GM20431 (cell line): Measurements from ENCODE around the gene CTDSP1.

Experiments used
- in situ Hi-C: fragments of 300-500 bp; cut with MseI, MboI; formaldehyde crosslinking; loops from one replicate; pipeline ENCODE4 v1.15.0; 2020; ENCODE audit warnings: low sequenced_read_pairs; ENCODE audit not compliant: unreplicated experiment

Gene CTDSP1, protein sequence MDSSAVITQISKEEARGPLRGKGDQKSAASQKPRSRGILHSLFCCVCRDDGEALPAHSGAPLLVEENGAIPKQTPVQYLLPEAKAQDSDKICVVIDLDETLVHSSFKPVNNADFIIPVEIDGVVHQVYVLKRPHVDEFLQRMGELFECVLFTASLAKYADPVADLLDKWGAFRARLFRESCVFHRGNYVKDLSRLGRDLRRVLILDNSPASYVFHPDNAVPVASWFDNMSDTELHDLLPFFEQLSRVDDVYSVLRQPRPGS

DNA sequence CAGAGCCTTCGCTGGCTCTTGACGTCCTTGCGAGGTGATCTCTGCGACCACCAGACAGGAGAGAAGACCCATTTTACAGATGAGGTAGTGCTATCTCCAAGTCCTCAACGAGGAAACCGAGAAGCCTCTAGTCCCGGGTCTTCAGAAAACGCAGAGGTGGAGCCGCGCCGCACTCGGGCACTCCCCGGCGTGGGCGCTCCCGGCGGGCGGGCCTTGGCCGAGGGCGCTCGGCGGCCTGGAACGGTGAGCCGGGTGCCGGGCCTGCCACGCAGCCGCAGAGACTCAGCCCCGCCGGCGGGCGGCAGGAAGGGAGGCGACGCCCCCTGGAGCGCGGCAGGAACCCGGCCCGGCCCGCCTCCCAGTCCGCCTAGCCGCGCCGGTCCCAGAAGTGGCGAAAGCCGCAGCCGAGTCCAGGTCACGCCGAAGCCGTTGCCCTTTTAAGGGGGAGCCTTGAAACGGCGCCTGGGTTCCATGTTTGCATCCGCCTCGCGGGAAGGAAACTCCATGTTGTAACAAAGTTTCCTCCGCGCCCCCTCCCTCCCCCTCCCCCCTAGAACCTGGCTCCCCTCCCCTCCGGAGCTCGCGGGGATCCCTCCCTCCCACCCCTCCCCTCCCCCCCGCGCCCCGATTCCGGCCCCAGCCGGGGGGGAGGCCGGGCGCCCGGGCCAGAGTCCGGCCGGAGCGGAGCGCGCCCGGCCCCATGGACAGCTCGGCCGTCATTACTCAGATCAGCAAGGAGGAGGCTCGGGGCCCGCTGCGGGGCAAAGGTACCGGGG is at the start of gene CTDSP1:
Gene CTDSP1 (plus strand): TSS at position 478 of the 776 bp plus-strand sequence. CDS start 223 bp downstream, at position 701.
- in situ Hi-C loops = loop anchor here (10.0 to 25.0 kb wide), 3 partner anchors 105 to 438 kb away; partner anchors contain the start of genes BCS1L, PRKAG3, RNF25 and STK36

DNA sequence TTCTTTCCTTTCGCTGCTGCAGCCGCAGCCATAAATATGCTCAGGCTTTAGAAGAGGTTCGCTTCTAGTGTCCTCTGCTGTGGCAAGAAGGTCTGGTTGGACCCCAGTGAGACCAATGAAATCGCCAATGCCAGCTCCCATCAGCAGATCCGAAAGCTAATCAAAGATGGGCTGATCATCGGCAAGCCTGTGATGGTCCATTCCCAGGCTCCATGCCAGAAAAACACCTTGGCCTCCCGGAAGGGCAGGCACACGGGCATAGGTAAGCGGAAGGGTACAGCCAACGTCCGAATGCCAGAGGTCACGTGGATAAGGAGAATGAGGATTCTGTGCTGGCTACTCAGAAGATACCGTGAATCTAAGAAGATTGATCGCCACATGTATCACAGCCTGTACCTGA is 45.6 kb upstream of the CTDSP1 start:
- in situ Hi-C loops = loop anchor here (10.0 kb wide), 1 partner anchor 49 kb away; no protein-coding TSS in a partner anchor

DNA sequence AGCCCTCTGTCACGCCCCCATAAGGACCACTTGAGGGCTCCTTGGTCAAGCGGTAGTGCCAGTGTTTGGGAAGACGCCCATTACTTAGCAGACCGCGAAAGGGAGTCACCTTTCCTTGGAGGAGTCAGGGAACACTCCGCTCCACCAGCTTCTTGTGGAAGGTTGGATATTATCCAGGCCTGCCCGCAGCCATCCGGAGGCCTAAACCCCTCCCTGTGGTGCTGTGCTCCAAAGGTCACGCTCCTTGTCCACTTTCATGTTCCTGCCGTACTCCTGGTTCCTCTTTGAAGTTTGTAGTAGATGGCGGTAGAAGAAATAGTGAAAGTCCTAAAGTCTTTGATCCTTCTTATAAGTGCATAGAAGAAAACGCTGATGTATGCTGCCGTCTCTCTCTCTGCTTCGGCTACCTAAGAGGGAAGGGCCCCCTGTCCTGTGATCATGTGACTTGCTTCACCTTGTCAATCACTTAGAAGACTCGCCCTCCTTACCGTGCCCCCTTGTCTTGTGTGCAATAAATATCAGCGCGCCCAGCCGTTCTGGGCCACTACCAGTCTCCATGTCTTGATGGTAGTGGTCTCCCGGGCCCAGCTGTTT is 44.7 kb upstream of the CTDSP1 start:
- in situ Hi-C loops = loop anchor here (10.0 kb wide), 1 partner anchor 50 kb away; no protein-coding TSS in a partner anchor

DNA sequence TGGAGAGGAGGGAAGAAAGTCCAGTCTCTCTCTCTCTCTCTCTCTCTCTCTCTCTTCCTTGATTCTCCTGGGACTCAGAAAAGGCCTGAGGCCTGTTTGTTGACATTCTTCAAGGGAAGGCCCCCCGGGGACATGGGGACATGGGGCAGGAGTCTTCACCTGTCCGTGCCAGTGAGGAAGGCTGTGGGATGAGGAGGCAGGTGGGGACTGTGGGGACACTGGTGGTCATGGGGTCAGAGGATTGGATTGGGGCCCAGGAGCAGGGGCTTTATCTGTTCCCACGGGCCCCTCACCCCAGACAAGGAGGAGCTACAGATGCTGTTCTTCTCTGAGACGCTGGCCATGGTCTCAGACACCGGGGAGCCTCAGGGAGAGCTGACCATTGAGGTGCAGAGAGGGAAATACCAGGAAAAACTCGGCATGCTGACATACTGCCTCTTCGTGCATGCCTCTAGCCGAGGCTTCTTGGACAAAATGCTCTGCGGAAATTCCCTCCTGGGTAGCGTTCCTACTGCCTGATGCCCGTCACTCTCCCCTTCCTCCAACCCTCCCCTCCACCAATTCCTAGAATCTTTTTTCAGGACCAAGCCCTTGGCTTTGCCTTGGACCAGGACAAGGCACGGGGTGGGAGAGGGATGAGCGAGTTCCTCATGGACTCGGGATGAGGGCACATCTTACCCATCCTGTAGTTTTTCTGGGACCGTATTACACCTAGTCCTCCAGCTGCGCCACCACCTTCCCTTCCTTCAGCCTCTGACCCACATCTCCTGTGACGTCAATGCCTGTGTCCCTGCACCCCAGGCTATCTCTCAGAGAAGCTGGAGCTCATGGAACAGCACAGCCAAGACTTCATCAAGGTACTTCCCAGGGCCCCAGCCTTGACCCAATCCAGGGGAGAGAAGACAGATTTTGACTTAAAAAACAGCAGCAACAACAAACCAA is 42.2 kb upstream of the CTDSP1 start:
- in situ Hi-C loops = loop anchor here (10.0 kb wide), 1 partner anchor 53 kb away; no protein-coding TSS in a partner anchor

DNA sequence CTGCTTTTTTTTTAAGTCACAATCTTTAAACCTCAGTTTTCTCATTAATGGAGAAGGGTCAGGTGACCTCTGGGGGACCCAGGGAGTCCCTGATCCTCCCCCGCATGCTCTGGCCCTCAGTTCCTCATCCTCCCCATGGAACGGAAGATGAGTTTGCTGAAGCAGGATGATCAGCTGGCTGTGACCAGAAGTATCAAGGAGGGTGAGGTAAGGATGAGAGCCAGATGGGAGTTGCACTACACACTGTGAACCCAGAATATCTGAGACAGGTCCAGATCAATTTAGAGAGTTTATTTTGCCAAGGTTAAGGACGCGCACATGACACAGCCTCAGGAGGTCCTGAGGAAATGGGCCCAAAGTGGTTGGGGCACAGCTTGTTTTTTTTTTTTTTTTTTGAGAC is 39.2 kb upstream of the CTDSP1 start:
- in situ Hi-C loops = no loop called here

DNA sequence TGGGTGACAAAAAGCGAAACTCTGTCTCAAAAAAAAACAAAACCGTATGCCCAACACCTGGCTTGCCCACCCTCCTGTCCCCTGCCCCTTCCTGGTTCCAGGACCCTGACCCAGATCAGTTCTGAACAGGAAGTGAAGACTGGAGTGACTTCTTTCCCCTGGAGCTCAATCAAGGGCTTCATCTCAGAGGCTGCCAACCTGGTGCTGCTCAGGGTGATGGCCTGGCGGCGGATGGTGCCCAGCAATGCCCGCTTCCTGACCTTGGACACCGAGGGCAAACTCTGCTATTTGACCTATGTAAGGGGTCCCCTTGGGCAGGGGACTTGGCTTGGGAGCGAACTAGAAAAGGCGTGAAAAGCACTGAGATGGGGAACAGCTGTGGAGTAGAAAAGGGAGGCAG is 37.1 kb upstream of the CTDSP1 start:
- in situ Hi-C loops = no loop called here

DNA sequence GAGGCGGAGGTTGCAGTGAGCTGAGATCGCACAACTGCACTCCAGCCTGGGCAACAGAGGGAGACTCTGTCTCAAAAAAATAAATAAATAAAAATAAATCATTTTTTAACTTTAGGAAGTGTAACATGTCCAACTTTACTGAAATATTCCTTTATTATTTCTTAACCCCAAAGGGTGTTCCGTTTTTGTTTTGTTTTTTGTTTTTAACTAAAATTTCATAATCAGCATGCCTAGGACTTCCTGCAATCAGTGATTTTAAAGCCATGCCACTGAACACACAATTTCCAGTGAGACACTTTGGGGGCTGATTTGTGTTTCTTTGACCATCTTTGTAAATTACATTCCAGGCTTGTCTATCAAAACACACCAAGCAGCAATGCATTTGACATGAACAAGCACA is 35.9 kb upstream of the CTDSP1 start:
- in situ Hi-C loops = no loop called here

DNA sequence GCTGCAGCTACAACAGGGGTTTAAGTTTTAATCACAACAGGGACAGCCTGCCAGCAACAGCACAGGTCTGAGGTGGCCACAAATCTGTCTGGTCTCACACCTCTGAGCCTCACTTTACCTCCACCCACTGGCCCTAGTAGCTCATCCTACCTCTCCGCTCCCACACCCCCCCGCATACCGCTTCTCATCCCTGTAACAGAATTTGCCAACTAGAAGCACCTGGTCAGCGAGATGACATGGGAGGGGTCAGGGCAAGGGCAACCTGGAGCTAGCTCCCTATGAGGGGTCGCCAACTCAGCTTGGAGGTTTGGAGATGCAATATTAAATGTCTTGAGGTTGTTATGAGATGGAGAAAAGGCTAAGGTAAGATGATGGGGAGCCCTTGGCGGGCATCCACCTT is 35.5 kb upstream of the CTDSP1 start:
- in situ Hi-C loops = no loop called here

DNA sequence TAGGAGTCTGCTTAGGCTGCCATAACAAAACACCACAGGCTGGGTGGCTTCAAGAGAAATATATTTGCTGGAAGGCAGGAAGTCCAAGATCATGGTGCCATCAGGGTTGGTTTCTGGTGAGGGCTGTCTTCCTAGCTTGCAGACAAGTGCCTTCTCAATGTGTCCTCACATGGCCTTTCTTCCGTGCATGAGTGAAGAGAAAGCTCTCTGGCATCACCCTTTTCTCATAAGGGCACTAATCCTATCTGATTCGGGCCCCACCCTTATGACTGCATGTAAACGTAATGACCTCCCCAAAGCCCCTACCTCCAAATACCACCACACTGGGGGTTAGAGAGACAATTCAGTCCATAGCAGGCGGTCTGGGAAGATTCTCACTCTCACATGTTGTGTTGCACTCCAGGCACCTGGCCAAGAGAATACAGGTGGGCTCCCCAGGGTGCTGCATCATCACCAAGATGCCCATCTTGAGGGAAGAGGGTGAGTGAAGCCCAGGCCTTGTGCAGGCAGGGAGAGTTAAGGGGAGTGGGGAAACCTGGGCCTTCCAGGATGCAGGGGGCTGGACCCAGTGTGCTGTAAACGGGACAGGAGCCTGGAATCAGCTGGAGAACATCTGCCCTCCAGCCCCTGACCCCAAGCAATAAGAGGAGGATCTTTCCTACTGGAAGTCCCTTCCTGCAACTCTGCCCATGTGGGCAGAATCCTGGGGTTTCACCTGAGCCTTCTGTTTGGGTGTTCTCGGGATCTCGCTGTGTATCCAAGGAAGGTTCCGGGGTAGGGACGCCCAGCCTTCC is 32.9 kb upstream of the CTDSP1 start:
- in situ Hi-C loops = no loop called here

DNA sequence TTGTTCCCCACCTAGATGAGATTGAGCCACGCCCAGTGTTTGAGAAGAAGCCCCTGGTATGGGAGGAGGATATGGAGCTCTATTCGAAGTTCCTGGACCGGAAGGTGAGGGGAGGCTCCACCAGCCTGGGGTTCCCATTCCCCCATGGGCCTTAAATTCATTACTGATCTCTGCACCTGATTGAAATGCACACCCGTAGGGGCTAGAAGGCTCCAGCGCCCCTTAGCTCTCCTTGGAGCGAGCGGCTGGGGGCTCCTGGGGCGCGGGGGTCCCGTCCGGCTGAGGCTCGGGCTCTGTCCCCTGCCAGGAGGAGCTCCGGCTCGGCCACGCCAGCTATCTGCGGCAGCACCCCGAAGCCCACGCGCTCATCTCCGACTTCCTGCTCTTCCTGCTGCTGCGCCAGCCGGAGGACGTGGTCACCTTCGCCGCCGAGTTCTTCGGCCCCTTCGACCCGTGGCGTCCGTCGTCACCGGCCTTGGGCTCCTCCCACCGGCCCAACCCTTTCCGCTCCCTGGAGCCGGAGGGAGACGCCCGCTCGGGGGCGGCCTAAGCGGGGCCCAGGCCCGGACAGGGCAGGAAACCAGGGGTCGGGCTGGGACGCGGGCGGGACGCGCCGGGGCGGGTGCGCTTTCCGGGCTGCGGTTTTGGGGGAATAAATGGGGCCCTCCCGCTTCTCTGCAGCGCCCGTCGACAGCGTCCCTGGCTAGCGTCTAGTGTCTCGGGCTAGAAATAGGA is 32.1 kb upstream of the CTDSP1 start:
- in situ Hi-C loops = no loop called here

DNA sequence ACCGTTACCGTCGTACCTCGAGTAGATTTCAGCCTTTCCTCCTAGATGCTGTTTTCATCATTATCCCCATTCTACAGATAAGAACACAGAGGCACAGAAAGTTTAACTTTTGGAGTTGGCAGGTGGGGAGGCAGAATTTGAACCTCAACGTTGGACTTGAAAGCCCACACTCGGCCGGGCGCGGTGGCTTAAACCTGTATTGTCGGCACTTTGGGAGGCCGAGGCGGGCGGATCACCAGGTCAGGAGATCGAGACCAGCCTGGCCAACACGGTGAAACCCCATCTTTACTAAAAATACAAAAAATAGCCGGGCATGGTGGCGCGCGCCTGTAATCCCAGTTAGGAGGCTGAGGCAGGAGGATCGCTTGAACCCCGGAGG is 31.5 kb upstream of the CTDSP1 start:
- in situ Hi-C loops = no loop called here

DNA sequence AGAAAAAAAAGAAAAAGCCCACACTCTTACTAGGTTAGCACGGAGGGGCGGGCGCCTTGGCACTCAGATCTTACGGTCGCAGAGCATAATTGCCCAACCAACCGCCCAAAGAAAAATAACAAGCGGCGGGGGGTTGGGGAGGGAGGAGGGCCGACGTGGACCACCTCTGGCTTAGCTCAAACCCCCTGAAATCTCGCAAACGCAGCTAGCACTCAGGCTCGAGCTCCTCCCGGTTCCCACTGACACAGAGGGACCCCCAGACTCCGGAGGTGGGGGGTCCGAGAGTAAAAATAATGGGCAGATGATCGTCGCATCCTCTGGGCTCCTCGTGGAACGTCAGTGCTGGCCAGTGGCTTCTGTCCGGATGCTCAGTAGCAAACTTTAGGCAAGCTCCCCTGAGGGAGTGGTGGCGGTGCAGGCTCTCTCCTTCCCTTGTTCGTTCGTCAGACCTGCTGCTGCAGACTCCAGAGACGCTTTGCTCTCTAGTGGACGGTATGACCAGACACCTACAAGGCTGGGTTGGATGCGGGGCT is 31.0 kb upstream of the CTDSP1 start:
- in situ Hi-C loops = no loop called here

DNA sequence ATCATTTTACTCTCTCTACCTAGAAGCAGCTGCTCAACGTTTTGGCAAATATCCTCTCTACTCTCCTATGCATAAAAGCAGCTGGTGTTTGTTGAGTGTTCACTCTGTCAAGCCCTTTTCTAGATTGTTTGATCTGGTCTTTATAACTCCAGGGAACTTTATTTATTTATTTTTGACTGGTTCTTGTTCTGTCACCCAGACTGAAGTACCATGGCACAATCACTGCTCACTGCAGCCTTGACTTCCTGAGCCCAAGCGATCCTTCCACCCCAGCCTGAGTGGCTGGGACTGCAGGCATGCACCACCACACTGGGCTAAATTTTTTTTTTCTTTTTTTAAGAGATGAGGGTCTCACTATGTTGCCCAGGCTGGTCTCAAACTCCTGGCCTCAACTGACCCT is 30.3 kb upstream of the CTDSP1 start:
- in situ Hi-C loops = no loop called here

DNA sequence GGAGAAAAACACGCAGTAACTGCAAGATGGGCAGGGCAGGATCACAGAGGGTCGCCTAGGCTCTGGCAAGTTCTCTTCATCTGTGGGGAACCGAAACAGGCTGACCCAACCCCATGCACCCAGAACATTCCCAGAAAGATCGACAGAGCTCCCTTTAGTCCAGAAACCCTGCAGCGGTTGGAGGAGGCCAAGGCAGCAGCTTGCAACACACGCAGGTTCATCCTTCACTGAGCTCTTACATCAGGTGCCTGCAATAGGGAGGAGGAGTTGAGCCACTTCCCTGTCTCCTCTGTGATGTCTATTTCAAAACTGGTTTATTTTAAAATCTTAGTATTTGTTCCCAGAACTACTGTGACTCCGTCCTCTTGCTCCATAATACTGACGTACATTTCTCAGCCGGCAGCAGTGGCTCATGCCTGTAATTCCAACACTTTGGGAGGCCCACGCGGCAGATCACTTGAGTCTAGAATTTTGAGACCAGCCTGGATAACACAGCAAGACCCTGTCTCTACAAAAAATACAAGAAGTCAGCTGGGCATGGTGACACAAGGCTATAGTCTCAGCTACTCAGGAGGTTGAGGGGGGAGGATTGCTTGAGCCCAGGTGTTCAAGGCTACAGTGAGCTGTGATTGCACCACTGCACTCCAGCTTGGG is 29.1 kb upstream of the CTDSP1 start:
- in situ Hi-C loops = no loop called here

DNA sequence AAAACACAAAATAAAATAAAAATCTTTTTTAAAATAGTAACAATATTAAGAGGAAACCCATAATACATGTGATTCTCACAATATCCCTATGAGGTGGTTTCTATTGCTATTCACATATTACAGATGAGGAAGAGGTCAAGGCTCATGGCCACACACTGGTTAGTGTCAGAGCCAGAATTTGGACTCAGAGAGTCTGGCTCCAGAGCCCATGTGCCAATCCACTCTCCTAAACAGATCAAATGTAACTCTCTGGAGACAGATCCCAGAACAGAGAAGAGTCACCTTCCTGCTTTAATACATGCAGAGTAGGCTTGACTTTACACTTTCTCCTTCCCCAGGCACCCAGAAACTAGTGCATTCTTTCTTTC is 27.7 kb upstream of the CTDSP1 start:
- in situ Hi-C loops = no loop called here

DNA sequence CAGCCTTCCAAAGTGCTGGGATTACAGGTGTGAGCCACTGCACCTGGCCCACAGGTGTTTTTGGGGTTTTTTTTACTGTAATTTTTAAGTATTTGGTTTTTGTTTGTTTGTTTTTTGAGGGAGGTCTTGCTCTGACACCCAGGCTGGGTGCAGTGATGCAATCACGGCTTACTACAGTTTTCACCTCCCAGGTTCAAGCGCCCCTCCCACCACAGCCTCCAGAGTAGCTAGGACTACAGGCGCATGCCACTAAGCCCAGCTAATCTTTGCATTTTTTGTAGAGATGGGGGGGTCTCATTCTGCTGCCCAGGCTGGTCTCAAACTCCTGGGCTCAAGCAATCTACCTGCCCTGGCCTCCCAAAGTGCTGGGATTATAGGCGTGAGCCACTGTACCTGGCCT is 24.9 kb upstream of the CTDSP1 start:
- in situ Hi-C loops = no loop called here

DNA sequence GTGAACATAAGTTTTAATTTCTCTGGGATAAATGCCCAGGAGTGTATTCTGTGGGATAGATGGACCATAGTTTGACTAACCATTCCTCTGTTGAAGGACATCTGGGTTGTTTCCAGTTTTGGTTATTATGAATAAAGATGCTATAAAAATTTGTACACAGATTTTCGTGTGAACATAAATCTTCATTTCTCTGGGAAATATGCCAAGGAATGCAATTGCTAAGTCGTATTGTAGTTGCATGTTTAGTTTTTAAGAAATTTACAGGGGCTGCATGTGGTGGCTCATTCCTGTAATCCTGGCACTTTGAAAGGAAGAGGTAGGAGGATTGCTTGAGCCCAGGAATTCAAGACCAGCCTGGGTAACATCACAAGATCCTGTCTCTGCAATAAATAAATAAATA is 24.5 kb upstream of the CTDSP1 start:
- in situ Hi-C loops = no loop called here

DNA sequence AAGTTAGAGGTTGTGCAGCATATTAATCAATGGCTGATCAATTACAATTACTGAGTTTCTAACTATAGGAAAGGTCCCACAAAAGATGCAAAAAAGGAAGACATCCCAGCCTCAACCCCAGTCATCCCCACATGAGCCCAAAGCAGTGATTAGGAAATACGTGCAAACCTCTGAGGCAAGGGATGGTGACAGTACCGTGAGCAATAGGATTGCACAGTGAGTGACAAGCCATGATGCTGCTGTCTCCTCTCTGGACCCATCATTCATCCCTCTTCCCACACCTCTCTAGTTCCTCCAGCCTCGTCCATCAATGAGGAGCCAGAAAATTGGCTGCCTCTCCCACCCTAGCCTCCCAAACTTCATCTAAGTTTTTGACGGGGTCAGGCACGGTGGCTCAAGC is 21.6 kb upstream of the CTDSP1 start:
- in situ Hi-C loops = no loop called here
